Endometrium (tissue), 2 donors: ENCODE results near the gene COL10A1.

Source experiments
- FAIRE-seq: peaks from 2 replicates; lab custom pipeline; 2012; peaks lifted over from hg19 to GRCh38; lab: Jason Lieb, UNC
- donor health status: control.
- donor health status: control.

The COL10A1 gene

GRCh38 chr6:116083052-116083451, 42.9 kb downstream of the COL10A1 start:
- no peak for FAIRE-seq

GRCh38 chr6:116078945-116079344, 47.0 kb downstream of the COL10A1 start:
- no peak for FAIRE-seq

DNA sequence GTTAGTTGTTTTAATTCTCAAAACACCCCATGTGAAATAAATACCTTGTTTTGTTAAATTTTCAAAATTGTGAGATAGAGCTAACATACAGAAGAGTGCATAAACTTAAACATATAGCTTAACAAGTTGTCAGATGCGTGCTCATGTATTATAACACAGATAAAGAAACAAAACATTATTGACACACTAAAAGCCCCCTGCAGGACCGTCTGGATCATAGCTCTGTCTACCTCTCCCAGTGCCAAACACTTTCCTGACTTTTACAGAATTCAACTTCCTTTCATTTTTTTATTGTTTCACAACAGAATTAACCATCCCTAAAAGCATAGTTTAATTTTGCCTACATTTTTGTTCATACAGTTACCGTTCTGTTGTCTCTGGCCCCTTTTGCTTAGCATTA, 47.4 kb downstream of the COL10A1 start:
- FAIRE-seq: no peak

GRCh38 chr6:116074732-116075390, 51.1 kb downstream of the COL10A1 start:
- no peak for FAIRE-seq

DNA sequence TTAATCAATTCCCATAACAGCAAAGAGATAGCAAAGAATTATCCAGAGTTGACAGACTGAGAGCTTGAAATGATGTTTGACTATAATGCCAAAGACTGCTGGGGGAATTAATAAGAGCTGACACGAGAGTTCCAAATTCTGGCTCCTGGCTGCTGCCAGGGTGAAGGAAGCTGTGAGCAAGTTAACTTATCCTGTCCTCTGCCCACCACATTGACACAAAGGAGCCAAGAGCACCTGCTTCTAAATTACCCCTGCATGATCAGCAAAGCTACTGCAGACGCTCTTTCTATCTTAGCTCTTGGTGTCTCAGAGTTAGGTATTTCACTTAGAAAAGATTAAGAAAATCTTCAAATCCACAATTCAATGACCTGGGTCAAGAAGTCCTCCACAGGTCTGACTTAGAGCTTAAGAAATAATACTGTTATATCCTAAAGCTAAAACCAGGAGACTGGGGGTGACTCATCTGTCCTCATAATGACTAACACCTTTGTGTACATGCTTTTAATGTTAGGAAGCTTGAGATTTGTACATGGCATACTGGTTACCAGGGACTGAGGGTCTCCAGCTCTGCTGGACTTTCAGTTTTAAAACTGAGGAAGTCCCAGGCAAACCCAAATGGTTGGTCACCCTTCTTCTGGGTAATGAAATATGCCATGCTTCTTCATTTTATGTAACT, 52.0 kb downstream of the COL10A1 start:
- FAIRE-seq: no peak

GRCh38 chr6:116072368-116072767, 53.6 kb downstream of the COL10A1 start:
- FAIRE-seq: no peak

GRCh38 chr6:116070616-116071389, 55.1 kb downstream of the COL10A1 start:
- no peak for FAIRE-seq

DNA sequence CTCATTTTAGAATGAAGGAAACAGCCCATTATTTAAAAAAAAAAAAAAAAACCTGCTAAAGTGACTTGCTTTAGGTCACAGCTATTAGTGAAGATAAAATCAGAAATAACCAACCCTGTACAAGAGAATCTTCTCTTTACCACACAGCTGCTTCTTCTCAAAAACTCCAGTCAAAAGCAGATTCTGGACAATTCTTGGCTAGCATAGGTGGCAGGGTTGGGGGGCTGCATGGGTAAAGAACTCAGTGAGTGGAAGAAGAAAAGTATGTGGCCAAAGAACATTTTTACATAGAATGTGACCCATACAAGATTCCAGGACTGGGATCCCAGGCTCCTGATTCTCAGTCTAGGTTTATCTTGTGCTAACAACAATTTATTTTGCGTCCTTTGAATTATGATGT, 55.8 kb downstream of the COL10A1 start:
- no peak for FAIRE-seq
